HepG2 (cell line): ENCODE data around the gene CAMTA1. TPM values are rescaled to one million over a fixed set of nuclear protein-coding genes. Genes with fewer than 3 reads are reported as not detected.

Source experiments
- ATAC-seq: fragments of 200-7000 bp; cut with Tn5 transposase; 3 replicates; pipeline ENCODE4 v1.9.1; 2020; ENCODE audit warnings: mild to moderate bottlenecking, moderate library complexity
- BruUV-seq: library from RNA; stranded (reverse); fragments of 400-500 nt; replicated peaks from 2 replicates; lab custom pipeline; 2021; lab: Mats Ljungman, UMichigan
- CTCF ChIA-PET: fragments of 300-600 bp; formaldehyde crosslinking; extraction: SDS; loops from one replicate; lab custom pipeline; 2021; ENCODE audit warnings: low total read pairs, inconsistent platforms, low intra/inter-chr PET ratio; lab: Yijun Ruan, JAX
- POLR2A ChIA-PET: fragments of 350-600 bp; sonication (Branson Sonifier 250); formaldehyde crosslinking; loops from one replicate; lab custom pipeline; 2020; ENCODE audit warnings: antibody characterized with exemption, inconsistent platforms; lab: Yijun Ruan, JAX
- DNase-seq: peaks from one replicate; pipeline ENCODE4 v3.0.0-alpha.2; 2015; ENCODE audit warnings: low spot score
- FAIRE-seq: peaks from 3 replicates; lab custom pipeline; 2011; peaks lifted over from hg19 to GRCh38; lab: Jason Lieb, UNC
- H2AFZ ChIP-seq: one replicate; pipeline ENCODE4 v1.6.1; 2011; ENCODE audit warnings: low read length, inconsistent platforms
- H3K27ac ChIP-seq: fragments of 300-600 bp; 3 replicates; pipeline ENCODE4 v1.8.0; 2011; ENCODE audit warnings: mixed run types, mild to moderate bottlenecking, mixed read lengths, low read length, inconsistent platforms; ENCODE audit not compliant: insufficient read depth; ENCODE audit errors: extremely low read length
- H3K27me3 ChIP-seq, 2 experiments: fragments of 200-600 bp in 1 of 2; 2 replicates in 1 of 2; 3 replicates in 1 of 2; pipeline versions ENCODE4 v1.6.0 to v1.8.0; 2011; ENCODE audit warnings: low read length in 2 of 2, mild to moderate bottlenecking in 2 of 2, moderate library complexity in 2 of 2, inconsistent platforms in 1 of 2; ENCODE audit not compliant: insufficient read depth in 2 of 2, control insufficient read depth in 1 of 2
- H3K36me3 ChIP-seq, 2 experiments: fragments of 200-600 bp in 1 of 2; replicated peaks in 1 of 2; 2 replicates in 1 of 2; 3 replicates in 1 of 2; pipeline versions ENCODE4 v1.5.1 to v1.8.0; 2011; ENCODE audit warnings: low read length in 2 of 2, inconsistent platforms in 1 of 2; ENCODE audit not compliant: insufficient read depth in 2 of 2, control insufficient read depth in 1 of 2
- H3K4me1 ChIP-seq: 2 replicates; pipeline ENCODE4 v1.5.1; 2012; ENCODE audit warnings: low read length, inconsistent platforms; ENCODE audit not compliant: insufficient read depth
- H3K4me2 ChIP-seq: 2 replicates; pipeline ENCODE4 v1.6.0; 2011; ENCODE audit warnings: low read depth, low read length, inconsistent platforms
- H3K4me3 ChIP-seq, 3 experiments: fragments of 200-600 bp in 1 of 3; sonication (generic), shearing (Covaris generic) in 1 of 3; replicated peaks in 1 of 3; 2 replicates each; pipeline ENCODE4 v1.5.1; 2011 to 2016; ENCODE audit warnings: low read length in 3 of 3, inconsistent platforms in 2 of 3, low read depth in 2 of 3, mild to moderate bottlenecking in 2 of 3, control low read depth in 1 of 3, mixed read lengths in 1 of 3; ENCODE audit not compliant: insufficient read depth in 1 of 3
- H3K79me2 ChIP-seq: one replicate; pipeline ENCODE4 v1.6.1; 2011; ENCODE audit warnings: low read length, inconsistent platforms; ENCODE audit not compliant: insufficient read depth
- H3K9ac ChIP-seq: 2 replicates; pipeline ENCODE4 v1.6.0; 2011; ENCODE audit warnings: mild to moderate bottlenecking, low read depth, low read length, inconsistent platforms; ENCODE audit not compliant: insufficient read depth
- H3K9me3 ChIP-seq: 2 replicates; pipeline ENCODE4 v1.5.1; 2012; ENCODE audit warnings: mild to moderate bottlenecking, low read length
- H4K20me1 ChIP-seq: 2 replicates; pipeline ENCODE4 v1.6.0; 2011; ENCODE audit warnings: inconsistent platforms, mild to moderate bottlenecking, low read length, moderate library complexity; ENCODE audit not compliant: insufficient read depth
- BHLHE40 ChIP-seq: IDR thresholded peaks from 2 replicates; pipeline ENCODE4 v1.6.1; 2011; ENCODE audit warnings: low read length, improper control_type of control experiment
- ELF3 ChIP-seq: IDR thresholded peaks from 2 replicates; pipeline ENCODE4 v1.6.1; 2016; ENCODE audit warnings: missing genetic modification reagents, missing compliant biosample characterization
- JUND ChIP-seq: sonication (generic); formaldehyde crosslinking; IDR thresholded peaks from 2 replicates; pipeline ENCODE4 v1.8.0; 2022; ENCODE audit warnings: mild to moderate bottlenecking, missing genetic modification reagents
- NBN ChIP-seq: fragments of 450-650 bp; conservative IDR thresholded peaks from 2 replicates; pipeline ENCODE4 v1.6.1; 2017
- RBM22 ChIP-seq: fragments of 200-400 bp; formaldehyde crosslinking; optimal IDR thresholded peaks from 2 replicates; pipeline ENCODE3; 2017; ENCODE audit warnings: mild to moderate bottlenecking, low read length, moderate library complexity
- SP1 ChIP-seq, 2 experiments: fragments of 450-650 bp in 1 of 2; sonication (generic) in 1 of 2; formaldehyde crosslinking in 1 of 2; IDR thresholded peaks; 2 replicates each; pipeline versions ENCODE4 v1.4.0 to v1.6.1; 2016 to 2020; ENCODE audit warnings: missing genetic modification reagents in 1 of 2
- ZNF20 ChIP-seq: sonication (generic); formaldehyde crosslinking; IDR thresholded peaks from 2 replicates; pipeline ENCODE4 v1.4.0; 2020; ENCODE audit warnings: mild to moderate bottlenecking, moderate library complexity, missing genetic modification reagents
- ZNF446 ChIP-seq: sonication (generic); formaldehyde crosslinking; IDR thresholded peaks from 2 replicates; pipeline ENCODE4 v1.5.0; 2020; ENCODE audit warnings: mild to moderate bottlenecking, missing genetic modification reagents
- ZNF530 ChIP-seq: sonication (generic); formaldehyde crosslinking; IDR thresholded peaks from 2 replicates; pipeline ENCODE4 v1.5.0; 2020; ENCODE audit warnings: low read depth, mild to moderate bottlenecking, missing genetic modification reagents
- WGBS: methylation state at CpG from one replicate; pipeline ENCODE4 v1.1.6; 2017; ENCODE audit warnings: low lambda C conversion rate; 5-methylcytosine and 5-hydroxymethylcytosine counted together
- in situ Hi-C: cut with HindIII; loops from 2 replicates; pipeline ENCODE4 v1.10.0; 2017; ENCODE audit warnings: low pct_unique_long_range_greater_than_20kb; ENCODE audit not compliant: extremely low pct_ligation_motif_present
- intact Hi-C: fragments of 100-400 bp; cut with micrococcal nuclease; formaldehyde crosslinking; loops from one replicate; pipeline ENCODE4 v1.10.0; 2022; ENCODE audit not compliant: unreplicated experiment
- polyA plus RNA-seq, 8 experiments: library from polyadenylated mRNA; depleted of rRNA in 3 of 8; stranded (reverse) in 7 of 8; unstranded in 1 of 8; fragments of >200 nt; fragmentation: Illumina TruSeq in 4 of 8; extraction: Trizol in 4 of 8; gene quantifications; 2 replicates each; pipeline versions ENCODE4 v1.2.1 to v1.2.3, GENCODE V29; 2011 to 2016; ENCODE audit warnings: low read depth in 4 of 8, missing spikeins in 1 of 8, mixed read lengths in 1 of 8; ENCODE audit not compliant: insufficient read depth in 1 of 8
- total RNA-seq, 5 experiments: library from RNA; depleted of rRNA; stranded (reverse); fragments of >200 nt; fragmentation: Illumina TruSeq; extraction: Trizol; gene quantifications; 2 replicates each; pipeline ENCODE4 v1.2.3, GENCODE V29; 2016; ENCODE audit warnings: low read depth in 1 of 5
- TF ChIP-seq, protein P1 (sequence below): IDR thresholded peaks from 2 replicates; pipeline ENCODE4 v1.6.1; 2016; ENCODE audit warnings: missing compliant biosample characterization, missing genetic modification reagents, borderline replicate concordance
- TF ChIP-seq, protein P2 (sequence below): sonication (generic); formaldehyde crosslinking; conservative IDR thresholded peaks from 2 replicates; pipeline ENCODE4 v1.4.0; 2020; ENCODE audit warnings: missing genetic modification reagents
- TF ChIP-seq, protein P3 (sequence below): sonication (generic); formaldehyde crosslinking; IDR thresholded peaks from 2 replicates; pipeline ENCODE4 v1.5.0; 2020; ENCODE audit warnings: mild to moderate bottlenecking, missing genetic modification reagents, borderline replicate concordance

CAMTA1 gene
- total and polyA plus RNA-seq, 2 of the 13 experiments (the other 11 are each of a cell fraction or from before 2014, with no cell fraction given) = 25.0 to 36.4 TPM

DNA sequence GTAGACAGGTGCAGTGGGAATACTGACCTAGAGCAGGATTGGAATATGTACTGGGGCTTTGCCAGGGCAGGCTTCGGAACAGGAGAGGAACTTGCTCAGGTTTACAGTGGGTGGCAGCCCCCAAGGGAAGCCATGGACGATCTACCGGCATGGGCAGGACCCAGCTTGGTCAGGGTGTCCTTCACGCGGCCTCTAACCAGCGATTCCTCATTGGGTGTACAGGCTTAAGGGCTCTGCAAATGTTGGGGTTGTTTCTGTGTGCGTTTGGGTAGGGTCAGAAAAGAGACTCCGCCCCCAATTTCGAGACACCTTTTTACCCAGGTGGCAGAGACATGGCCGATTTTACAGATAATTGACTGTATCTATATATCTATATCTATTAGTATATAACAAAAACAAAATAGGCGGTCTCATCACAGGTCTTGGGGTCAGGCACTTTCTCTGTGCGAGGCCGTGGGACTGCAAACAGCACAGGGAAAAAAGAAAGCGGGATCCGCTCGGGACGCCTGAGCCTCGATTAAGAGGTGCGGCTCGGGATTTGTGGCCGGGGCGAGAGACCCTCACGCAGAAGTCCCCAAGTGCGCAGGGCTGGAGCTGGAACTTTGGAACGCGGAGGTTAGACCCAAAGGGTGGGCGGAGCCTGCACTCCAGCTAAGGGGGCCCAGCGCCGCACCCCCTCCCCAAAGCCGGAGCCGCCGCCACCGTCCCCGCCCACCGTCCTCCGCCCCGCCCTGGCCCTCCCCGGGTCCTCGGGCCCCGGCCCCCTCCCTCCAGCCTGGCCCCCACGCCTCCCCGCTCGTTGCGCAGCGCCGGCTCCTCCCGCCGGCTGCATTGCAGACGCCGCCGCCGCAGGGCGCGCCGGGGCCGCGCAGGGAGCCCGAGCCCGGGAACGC, 918.3 kb downstream of the CAMTA1 start (continued):
- TF ChIP-seq, protein P1, sequence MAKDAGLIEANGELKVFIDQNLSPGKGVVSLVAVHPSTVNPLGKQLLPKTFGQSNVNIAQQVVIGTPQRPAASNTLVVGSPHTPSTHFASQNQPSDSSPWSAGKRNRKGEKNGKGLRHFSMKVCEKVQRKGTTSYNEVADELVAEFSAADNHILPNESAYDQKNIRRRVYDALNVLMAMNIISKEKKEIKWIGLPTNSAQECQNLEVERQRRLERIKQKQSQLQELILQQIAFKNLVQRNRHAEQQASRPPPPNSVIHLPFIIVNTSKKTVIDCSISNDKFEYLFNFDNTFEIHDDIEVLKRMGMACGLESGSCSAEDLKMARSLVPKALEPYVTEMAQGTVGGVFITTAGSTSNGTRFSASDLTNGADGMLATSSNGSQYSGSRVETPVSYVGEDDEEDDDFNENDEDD (CRISPR knock-in tag) = peak; percentile 12; the same call in 1 of the 2 replicates
- TF ChIP-seq ZNF530 (no peak), ZNF446 (CRISPR knock-in tag) (no peak), NBN (no peak), RBM22 (no peak)

DNA sequence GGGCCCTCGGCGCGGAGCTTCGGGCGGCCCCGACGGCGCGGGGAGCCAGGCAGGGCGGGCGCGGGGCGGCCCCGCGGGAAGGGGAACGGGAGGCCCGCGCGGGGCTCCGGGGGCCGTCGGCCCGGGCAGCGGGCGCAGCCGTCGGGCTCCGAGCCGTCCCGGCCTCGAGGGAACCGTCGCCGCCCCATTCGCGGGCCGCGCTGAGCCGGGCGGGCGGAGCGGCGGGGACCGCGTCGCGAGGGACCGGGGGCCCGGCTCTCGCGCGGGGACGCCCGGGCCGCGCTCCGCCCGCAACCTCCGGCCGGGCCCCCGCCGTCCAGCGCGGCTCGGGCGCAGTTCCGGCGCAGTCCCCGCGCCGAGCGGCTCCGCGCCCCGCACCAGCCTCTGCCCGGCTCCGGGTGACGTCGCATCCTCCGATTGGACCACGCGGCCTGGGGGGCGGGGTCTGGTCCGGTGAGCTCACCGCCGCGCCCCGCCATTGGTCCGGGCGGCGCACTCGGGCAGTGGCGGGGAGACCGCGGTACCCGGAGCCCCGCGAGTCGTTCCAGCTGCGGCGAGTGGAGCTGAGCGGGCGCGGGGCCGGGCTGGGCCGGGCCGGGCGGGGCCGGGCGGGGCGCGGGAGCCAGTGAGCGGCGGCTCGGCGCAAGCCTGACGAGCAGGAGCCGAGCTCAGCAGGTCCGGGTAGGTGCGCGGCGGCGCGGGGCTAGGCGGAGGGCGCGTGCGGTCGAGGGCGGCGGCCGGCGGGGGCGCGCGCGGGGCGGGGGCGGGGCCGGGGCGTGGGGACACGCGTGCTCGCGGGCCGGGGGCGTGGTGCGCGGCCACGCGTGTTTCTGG, 919.2 kb downstream of the CAMTA1 start:
- intact Hi-C loops (loop anchor here (5.0 to 10.0 kb wide), 2 partner anchors 37 to 50 kb away; no protein-coding TSS in a partner anchor), in situ Hi-C loops (no loop called here)
- ChIA-PET POLR2A (interaction anchor here (0.7 to 6.6 kb wide), 9 partner anchors 9 to 67 kb away, joined by 3 to 94 read pairs (median 6); partner anchors contain the start of gene VAMP3), CTCF (no interaction called here)
- Histone ChIP-seq H3K27ac (no peak overlapping the region), H3K9ac (peak overlapping the region; percentile 66; the same call in 1 of the 2 replicates), H3K79me2 (no peaks in the 10 kb centered on the region), H3K9me3 (no peaks in the 10 kb centered on the region), H3K4me3 (peak overlapping the region; percentile 50 to 76 (median 71); a peak in 4 of 6 replicates), H4K20me1 (no peaks in the 10 kb centered on the region), H3K4me2 (peak overlapping the region; percentile 72), H3K27me3 (0 out of 5 replicates have a peak, but pooled peaks cover 0 to 3% of the 10 kb centered on the region in 2 experiments), H3K4me1 (peaks cover 15% of the 10 kb centered on the region), H2AFZ (no peak overlapping the region), H3K36me3 (no peaks in the 10 kb centered on the region)
- no TSS peak for BruUV-seq
- ATAC-seq = peak; percentile 93
- no peak for FAIRE-seq
- no CpG with 5 or more reads among the region's 151 CpGs for WGBS
- DNase-seq = peak; percentile 77
- TF ChIP-seq ELF3 (CRISPR knock-in tag) (no peak), BHLHE40 (peak; percentile 47), SP1 (IDR thresholded peaks at IDR 0.05) (no peak), SP1 (CRISPR knock-in tag; IDR thresholded peaks at IDR 0.05) (peak; percentile 72), ZNF20 (no peak), JUND (0 out of 2 replicates have a peak, but pooled peaks have one; percentile 34)
- TF ChIP-seq, protein P2, sequence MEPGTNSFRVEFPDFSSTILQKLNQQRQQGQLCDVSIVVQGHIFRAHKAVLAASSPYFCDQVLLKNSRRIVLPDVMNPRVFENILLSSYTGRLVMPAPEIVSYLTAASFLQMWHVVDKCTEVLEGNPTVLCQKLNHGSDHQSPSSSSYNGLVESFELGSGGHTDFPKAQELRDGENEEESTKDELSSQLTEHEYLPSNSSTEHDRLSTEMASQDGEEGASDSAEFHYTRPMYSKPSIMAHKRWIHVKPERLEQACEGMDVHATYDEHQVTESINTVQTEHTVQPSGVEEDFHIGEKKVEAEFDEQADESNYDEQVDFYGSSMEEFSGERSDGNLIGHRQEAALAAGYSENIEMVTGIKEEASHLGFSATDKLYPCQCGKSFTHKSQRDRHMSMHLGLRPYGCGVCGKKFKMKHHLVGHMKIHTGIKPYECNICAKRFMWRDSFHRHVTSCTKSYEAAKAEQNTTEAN = no peak
- TF ChIP-seq, protein P3, sequence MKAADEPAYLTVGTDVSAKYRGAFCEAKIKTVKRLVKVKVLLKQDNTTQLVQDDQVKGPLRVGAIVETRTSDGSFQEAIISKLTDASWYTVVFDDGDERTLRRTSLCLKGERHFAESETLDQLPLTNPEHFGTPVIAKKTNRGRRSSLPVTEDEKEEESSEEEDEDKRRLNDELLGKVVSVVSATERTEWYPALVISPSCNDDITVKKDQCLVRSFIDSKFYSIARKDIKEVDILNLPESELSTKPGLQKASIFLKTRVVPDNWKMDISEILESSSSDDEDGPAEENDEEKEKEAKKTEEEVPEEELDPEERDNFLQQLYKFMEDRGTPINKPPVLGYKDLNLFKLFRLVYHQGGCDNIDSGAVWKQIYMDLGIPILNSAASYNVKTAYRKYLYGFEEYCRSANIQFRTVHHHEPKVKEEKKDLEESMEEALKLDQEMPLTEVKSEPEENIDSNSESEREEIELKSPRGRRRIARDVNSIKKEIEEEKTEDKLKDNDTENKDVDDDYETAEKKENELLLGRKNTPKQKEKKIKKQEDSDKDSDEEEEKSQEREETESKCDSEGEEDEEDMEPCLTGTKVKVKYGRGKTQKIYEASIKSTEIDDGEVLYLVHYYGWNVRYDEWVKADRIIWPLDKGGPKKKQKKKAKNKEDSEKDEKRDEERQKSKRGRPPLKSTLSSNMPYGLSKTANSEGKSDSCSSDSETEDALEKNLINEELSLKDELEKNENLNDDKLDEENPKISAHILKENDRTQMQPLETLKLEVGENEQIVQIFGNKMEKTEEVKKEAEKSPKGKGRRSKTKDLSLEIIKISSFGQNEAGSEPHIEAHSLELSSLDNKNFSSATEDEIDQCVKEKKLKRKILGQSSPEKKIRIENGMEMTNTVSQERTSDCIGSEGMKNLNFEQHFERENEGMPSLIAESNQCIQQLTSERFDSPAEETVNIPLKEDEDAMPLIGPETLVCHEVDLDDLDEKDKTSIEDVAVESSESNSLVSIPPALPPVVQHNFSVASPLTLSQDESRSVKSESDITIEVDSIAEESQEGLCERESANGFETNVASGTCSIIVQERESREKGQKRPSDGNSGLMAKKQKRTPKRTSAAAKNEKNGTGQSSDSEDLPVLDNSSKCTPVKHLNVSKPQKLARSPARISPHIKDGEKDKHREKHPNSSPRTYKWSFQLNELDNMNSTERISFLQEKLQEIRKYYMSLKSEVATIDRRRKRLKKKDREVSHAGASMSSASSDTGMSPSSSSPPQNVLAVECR (CRISPR knock-in tag) = peak; percentile 54; the same call in 1 of the 2 replicates
